Keratinocyte (primary cell): ENCODE measurements around the gene HSF2. TPM values are rescaled to one million over a fixed set of nuclear protein-coding genes. Genes with fewer than 3 reads are reported as not detected.
"Not testable (repeated sequence)": the region's sequence is repeated elsewhere in the genome, so short reads cannot be mapped to it uniquely, and the experiment has no call there.

Experiments used
- DNase-seq: peaks from one replicate; pipeline ENCODE4 v3.0.0-alpha.2; 2011; ENCODE audit warnings: low read depth, missing footprints, low spot score
- FAIRE-seq: peaks from 2 replicates; lab custom pipeline; 2011; peaks lifted over from hg19 to GRCh38; lab: Jason Lieb, UNC
- H2AFZ ChIP-seq: 2 replicates; pipeline ENCODE4 v1.6.0; 2012; ENCODE audit warnings: low read length, control low read depth, inconsistent platforms; ENCODE audit not compliant: control insufficient read depth
- H3K27ac ChIP-seq: 2 replicates; pipeline ENCODE4 v1.5.1; 2011; ENCODE audit warnings: low read length; ENCODE audit not compliant: control insufficient read depth, insufficient read depth
- H3K27me3 ChIP-seq: 3 replicates; pipeline ENCODE4 v1.6.0; 2011; ENCODE audit warnings: low read length; ENCODE audit not compliant: control insufficient read depth, insufficient read depth; ENCODE audit errors: extremely low read depth
- H3K36me3 ChIP-seq, 2 experiments: 2 replicates in 1 of 2; 3 replicates in 1 of 2; pipeline ENCODE4 v1.5.1; 2011; ENCODE audit warnings: low read length in 2 of 2, mild to moderate bottlenecking in 1 of 2; ENCODE audit not compliant: control insufficient read depth in 2 of 2, insufficient read depth in 2 of 2; ENCODE audit errors: extremely low read depth in 1 of 2
- H3K4me1 ChIP-seq: 3 replicates; pipeline ENCODE4 v1.5.1; 2011; ENCODE audit warnings: low read length; ENCODE audit not compliant: control insufficient read depth, insufficient read depth; ENCODE audit errors: extremely low read depth
- H3K4me2 ChIP-seq: 3 replicates; pipeline ENCODE4 v1.6.0; 2011; ENCODE audit warnings: low read depth, low read length; ENCODE audit not compliant: control insufficient read depth, insufficient read depth; ENCODE audit errors: extremely low read depth
- H3K4me3 ChIP-seq, 3 experiments: fragments of 200-600 bp in 1 of 3; sonication (generic) in 1 of 3; 2 replicates in 2 of 3; 3 replicates in 1 of 3; pipeline ENCODE4 v1.5.1; 2011 to 2016; ENCODE audit warnings: low read length in 3 of 3, mild to moderate bottlenecking in 3 of 3, control low read depth in 2 of 3, inconsistent platforms in 1 of 3, low read depth in 1 of 3, mixed read lengths in 1 of 3, mixed run types in 1 of 3, moderate library complexity in 1 of 3; ENCODE audit not compliant: control insufficient read depth in 2 of 3, insufficient read depth in 2 of 3; ENCODE audit errors: extremely low read depth in 1 of 3
- H3K79me2 ChIP-seq: 2 replicates; pipeline ENCODE4 v1.6.0; 2012; ENCODE audit warnings: low read length; ENCODE audit not compliant: control insufficient read depth, insufficient read depth
- H3K9ac ChIP-seq: 3 replicates; pipeline ENCODE4 v1.6.0; 2011; ENCODE audit warnings: low read length; ENCODE audit not compliant: control insufficient read depth, insufficient read depth; ENCODE audit errors: extremely low read depth
- H3K9me1 ChIP-seq: 3 replicates; pipeline ENCODE4 v1.6.0; 2011; ENCODE audit warnings: low read length; ENCODE audit not compliant: control insufficient read depth, insufficient read depth; ENCODE audit errors: extremely low read depth
- H3K9me3 ChIP-seq: 2 replicates; pipeline ENCODE4 v1.5.1; 2012; ENCODE audit warnings: low read depth, low read length; ENCODE audit not compliant: control insufficient read depth
- H4K20me1 ChIP-seq: 3 replicates; pipeline ENCODE4 v1.6.0; 2011; ENCODE audit warnings: low read length; ENCODE audit not compliant: control insufficient read depth, insufficient read depth; ENCODE audit errors: extremely low read depth
- EZH2 ChIP-seq: IDR thresholded peaks from one replicate; pipeline ENCODE4 v1.6.1; 2012; ENCODE audit warnings: inconsistent platforms, mild to moderate bottlenecking, low read length, moderate library complexity
- dilution Hi-C: fragments of 300-500 bp; cut with MboI; formaldehyde crosslinking; loops from one replicate; pipeline ENCODE4 v1.7.0; 2020; ENCODE audit warnings: low sequenced_read_pairs; ENCODE audit not compliant: extremely low pct_ligation_motif_present
- polyA plus RNA-seq, 5 experiments: library from polyadenylated mRNA; depleted of rRNA in 3 of 5; stranded (reverse) in 3 of 5; stranded (forward) in 1 of 5; unstranded in 1 of 5; fragments of >200 nt; gene quantifications; 1 replicate in 1 of 5; 2 replicates in 3 of 5; 3 replicates in 1 of 5; pipeline versions ENCODE4 v1.2.1 to v1.2.3, GENCODE V29; 2011 to 2012; ENCODE audit warnings: missing spikeins in 2 of 5, low read depth in 1 of 5, low replicate concordance in 1 of 5
- TF ChIP-seq, protein P1 (sequence below), 3 experiments: IDR thresholded peaks in 1 of 3; conservative IDR thresholded peaks in 1 of 3; optimal IDR thresholded peaks in 1 of 3; 2 replicates in 2 of 3; 3 replicates in 1 of 3; pipeline versions ENCODE3 to v1.5.1; 2011; ENCODE audit warnings: low read length in 3 of 3, mild to moderate bottlenecking in 3 of 3, moderate library complexity in 2 of 3, control low read depth in 1 of 3, inconsistent platforms in 1 of 3; ENCODE audit not compliant: insufficient read depth in 2 of 3; ENCODE audit errors: extremely low read depth in 1 of 3

The HSF2 gene
- polyA plus RNA-seq, 1 donor (not counting 4 experiments of a cell fraction or from before 2014, with no cell fraction given) = 22.5 TPM

DNA sequence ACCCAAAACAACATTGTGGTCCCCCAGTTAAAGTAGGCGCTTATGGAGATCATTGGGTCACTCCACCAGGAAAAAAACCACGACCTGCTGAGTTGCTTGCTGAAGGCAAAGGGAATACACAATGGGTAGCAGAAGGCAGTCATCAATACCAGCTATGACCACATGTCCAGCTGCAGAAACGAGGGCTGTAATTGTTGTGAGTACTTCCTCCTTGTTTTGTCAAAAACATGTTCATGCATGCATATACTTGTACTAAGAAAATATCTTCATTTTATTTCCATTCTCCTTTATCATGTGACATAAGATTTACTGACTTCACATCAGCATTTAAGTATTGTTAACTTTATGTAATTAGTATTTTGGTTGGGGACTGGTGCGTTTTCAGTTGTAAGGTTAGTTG lies 55.2 kb downstream of the HSF2 start:
- Histone ChIP-seq H3K9me1 (no peaks in the 10 kb centered on the region), H3K27me3 (no peaks in the 10 kb centered on the region), H2AFZ (no peak overlapping the region), H3K9me3 (no peaks in the 10 kb centered on the region), H3K79me2 (peaks cover 18% of the 10 kb centered on the region), H3K4me3 (no peak overlapping the region), H3K9ac (no peak overlapping the region), H3K4me2 (no peak overlapping the region), H3K4me1 (peaks cover 4% of the 10 kb centered on the region), H3K27ac (no peak overlapping the region), H4K20me1 (no peaks in the 10 kb centered on the region), H3K36me3 (peaks cover 7 to 12% of the 10 kb centered on the region in 2 experiments)
- TF ChIP-seq, protein P1, sequence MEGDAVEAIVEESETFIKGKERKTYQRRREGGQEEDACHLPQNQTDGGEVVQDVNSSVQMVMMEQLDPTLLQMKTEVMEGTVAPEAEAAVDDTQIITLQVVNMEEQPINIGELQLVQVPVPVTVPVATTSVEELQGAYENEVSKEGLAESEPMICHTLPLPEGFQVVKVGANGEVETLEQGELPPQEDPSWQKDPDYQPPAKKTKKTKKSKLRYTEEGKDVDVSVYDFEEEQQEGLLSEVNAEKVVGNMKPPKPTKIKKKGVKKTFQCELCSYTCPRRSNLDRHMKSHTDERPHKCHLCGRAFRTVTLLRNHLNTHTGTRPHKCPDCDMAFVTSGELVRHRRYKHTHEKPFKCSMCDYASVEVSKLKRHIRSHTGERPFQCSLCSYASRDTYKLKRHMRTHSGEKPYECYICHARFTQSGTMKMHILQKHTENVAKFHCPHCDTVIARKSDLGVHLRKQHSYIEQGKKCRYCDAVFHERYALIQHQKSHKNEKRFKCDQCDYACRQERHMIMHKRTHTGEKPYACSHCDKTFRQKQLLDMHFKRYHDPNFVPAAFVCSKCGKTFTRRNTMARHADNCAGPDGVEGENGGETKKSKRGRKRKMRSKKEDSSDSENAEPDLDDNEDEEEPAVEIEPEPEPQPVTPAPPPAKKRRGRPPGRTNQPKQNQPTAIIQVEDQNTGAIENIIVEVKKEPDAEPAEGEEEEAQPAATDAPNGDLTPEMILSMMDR (optimal IDR thresholded peaks at IDR 0.05 in 1 of 3, IDR thresholded peaks at IDR 0.05 in 1 of 3, conservative IDR thresholded peaks at IDR 0.05 in 1 of 3; ENCODE audit: extremely low read depth in 1 of 3, insufficient read depth in 2 of 3, low read length in 3 of 3) = no peak
- dilution Hi-C loops = no loop called here
- peak; percentile 51 for FAIRE-seq
- DNase-seq = no peak

DNA sequence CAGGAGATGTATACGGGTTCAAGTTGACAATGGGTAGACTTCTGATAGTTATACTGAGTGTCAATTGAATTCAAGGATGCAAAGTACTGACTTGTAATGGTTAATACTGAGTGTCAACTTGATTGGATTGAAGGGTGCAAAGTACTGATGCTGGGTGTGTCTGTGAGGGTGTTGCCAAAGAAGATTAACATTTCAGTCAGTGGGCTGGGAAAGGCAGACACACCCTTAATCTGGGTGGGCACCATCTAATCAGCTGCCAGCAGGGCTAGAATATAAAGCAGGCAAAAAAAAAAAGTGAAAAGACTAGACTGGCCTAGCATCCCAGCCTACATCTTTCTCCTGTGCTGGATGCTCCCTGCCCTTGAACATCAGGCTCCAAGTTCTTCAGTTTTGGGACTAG lies 55.7 kb downstream of the HSF2 start:
- H3K4me2 ChIP-seq, H3K4me1 ChIP-seq, H3K9me3 ChIP-seq, dilution Hi-C loops, H3K27me3 ChIP-seq, H4K20me1 ChIP-seq, H3K27ac ChIP-seq, H3K4me3 ChIP-seq, H3K9me1 ChIP-seq, DNase-seq, H3K9ac ChIP-seq, H2AFZ ChIP-seq: not testable (repeated sequence)
- H3K79me2 ChIP-seq = peaks cover 23% of the 10 kb centered on the region
- peak; percentile 20 for FAIRE-seq
- peaks cover 7 to 10% of the 10 kb centered on the region in 2 experiments for H3K36me3 ChIP-seq

DNA sequence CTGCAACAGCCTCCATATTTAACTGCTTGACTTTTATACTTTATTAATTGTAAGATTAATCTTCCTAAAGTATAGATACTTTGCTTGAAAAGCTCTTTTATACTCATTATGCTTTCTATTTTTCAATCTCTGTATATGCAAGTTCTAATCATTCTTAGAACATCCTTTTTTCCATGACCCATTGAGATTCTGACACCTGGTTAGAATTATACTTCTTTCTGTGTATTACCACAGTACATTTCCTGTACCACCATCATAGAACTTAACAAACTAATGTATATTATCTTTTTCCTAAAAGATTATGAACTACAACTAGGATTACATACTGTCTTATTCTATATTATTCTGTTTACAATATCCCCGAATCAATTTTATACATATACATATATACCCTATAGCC lies 58.6 kb downstream of the HSF2 start:
- H3K4me2 ChIP-seq = no peak overlapping the region
- dilution Hi-C loops = no loop called here
- peaks cover 51% of the 10 kb centered on the region for H3K79me2 ChIP-seq
- FAIRE-seq (no peak), DNase-seq (no peak)
- TF ChIP-seq, protein P1 (optimal IDR thresholded peaks at IDR 0.05 in 1 of 3, IDR thresholded peaks at IDR 0.05 in 1 of 3, conservative IDR thresholded peaks at IDR 0.05 in 1 of 3; ENCODE audit: extremely low read depth in 1 of 3, insufficient read depth in 2 of 3, low read length in 3 of 3) = no peak
- no peak for TF ChIP-seq EZH2
- no peak overlapping the region for H3K27ac ChIP-seq
- H3K4me3 ChIP-seq = no peak overlapping the region
- H3K27me3 ChIP-seq = no peaks in the 10 kb centered on the region
- no peaks in the 10 kb centered on the region for H4K20me1 ChIP-seq
- H3K9me3 ChIP-seq = no peaks in the 10 kb centered on the region
- no peak overlapping the region for H3K9ac ChIP-seq
- no peak overlapping the region for H2AFZ ChIP-seq
- H3K9me1 ChIP-seq = no peaks in the 10 kb centered on the region
- peaks cover 7 to 8% of the 10 kb centered on the region in 2 experiments for H3K36me3 ChIP-seq
- H3K4me1 ChIP-seq = peaks cover 4% of the 10 kb centered on the region
